ENCODE data around the gene INHA. TPM values are rescaled to one million over a fixed set of nuclear protein-coding genes. Genes with fewer than 3 reads are reported as not detected.
A peak's percentile ranks its signal among the peaks of the same experiment; 100 is the strongest.

The INHA gene
- total RNA-seq, 1 donor from 2014 or later = not detected

DNA sequence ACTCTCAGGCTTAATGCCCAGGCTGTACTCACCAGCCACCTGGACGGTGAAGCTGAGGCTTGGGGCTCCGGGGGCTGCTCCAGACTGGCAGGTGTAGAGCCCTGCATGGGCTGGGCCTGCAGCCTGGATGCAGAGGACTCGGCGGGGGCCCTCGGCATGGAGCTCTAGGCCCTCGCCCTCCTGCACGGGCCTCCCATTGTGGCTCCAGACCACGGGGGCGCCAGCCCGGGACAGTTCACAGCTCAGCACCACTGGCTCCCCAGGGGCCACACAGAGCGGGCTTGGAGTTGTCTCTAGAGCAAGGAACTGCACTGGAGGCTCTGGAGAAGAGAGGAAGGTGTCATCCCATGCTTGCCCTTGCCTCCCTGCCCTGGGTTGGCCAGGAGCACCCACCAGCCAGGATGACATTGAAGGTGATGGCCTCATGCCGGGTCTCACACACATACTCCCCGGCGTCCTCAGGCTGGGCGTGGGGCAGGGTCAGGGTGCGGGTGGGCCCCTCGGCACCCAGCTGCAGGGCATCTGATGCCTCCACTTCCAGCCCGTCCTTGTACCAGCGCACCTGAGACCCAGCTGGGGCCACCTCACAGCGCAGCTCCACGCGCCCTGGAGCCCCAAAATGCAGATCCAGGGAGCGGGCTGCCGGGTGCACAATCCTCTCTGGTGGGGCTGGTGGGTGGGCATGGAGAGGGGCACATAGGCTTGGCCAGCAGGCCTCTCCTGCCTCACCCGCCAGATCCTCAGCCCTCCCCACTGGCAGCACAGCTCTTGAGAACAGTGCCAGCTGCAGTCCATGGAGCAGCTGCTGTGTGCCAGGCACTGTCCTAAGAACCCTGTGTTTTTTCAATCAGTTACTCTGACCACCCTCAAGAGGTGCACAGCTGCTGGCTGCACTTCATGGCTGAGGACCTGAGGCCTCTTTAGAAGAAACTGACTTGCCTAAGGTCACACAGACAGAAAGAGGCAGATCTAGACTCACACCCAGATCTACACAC, 14.0 kb upstream of the INHA start:
- DNase-seq (ENCODE audit: low read depth, low spot score) = no peak

DNA sequence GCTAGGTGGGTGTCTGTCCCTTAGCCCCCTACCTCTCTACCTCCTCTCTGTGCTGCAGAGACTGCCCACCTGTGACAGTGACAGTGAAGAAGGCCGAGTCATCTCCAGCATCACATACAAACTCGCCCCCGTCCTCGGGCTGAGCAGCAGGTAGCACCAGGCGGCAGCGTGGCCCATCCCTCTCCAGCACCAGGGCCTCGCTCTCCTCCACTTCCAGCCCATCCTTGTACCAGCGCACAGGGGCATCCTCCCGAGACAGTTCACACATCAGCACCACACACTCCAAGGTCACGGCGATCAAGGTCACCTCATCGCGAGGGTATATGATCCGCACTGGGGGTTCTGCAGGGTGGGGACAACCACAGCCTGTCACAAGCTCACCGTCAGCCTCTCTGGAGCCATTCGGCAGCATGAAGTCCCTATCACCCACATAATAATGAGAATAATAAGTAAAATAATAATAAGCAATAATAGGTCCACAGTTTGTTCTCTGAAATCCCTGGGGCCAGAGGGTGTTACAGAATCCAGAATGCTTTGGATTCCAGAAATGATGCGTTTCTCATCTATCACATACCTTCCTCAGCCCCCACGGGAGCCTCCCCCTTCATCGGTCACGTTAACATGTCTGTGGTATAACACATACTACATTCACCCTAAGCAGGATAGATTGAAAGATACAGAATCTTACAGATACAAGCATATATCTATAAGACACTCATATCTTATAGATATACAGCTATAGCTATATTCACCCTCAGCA, 12.8 kb upstream of the INHA start:
- no peak for DNase-seq (ENCODE audit: low read depth, low spot score)

DNA sequence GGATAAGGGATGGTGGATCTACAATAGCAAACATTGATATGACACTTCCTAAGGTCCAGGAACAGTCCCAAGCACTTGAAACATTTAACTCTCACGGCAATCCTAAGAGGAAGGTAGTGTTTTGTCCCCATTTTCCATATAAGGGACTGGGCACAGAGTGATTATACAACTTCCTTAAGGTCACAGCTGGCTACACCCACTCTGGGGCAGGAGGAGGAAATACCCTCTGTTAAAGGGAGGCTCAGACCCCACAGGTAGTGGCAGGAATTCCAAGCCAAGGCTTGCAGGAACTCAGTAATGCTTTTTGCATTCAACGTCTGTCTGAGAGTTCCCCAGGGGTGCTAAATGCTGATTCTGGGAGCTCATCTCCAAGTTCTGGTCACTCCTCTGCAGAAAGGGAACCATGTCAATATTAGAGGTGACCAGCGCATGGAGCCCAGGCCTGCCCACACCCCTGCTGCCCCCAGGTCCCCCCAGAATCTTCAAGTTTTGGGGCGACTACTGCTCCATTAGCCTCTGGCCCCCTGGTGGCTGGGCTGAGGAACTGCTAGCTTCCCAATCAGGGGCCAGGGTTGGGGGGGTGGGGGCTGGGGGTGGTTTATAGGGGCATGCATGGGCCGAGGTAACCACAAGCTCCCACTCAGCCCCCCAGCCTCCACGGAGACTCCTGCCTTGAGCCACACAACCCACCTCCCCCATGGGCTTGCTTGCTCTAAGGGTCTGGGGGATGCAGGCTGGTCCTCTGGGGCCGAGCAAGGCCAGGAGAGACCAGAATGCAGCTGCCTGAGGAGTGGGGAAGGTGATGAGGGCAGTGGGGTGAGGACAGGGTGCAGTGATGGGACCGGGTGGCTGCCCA, 11.8 kb upstream of the INHA start:
- no peak for DNase-seq (ENCODE audit: low read depth, low spot score)

DNA sequence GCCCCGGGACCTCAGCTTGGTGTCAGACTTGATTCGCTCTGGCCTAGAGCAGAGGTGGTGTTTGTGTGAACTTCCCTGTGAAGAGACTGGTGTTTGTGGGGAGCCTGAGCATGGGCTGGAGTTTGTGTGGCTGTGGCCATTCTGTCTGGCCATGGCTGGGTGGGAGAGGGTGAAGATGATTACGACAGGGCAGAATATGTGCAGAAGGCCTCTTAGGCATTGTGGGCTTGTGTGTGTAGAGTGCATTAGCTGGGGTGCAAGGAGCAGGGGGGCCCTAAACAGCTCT, 11.3 kb upstream of the INHA start:
- no peak for DNase-seq (ENCODE audit: low read depth, low spot score)

DNA sequence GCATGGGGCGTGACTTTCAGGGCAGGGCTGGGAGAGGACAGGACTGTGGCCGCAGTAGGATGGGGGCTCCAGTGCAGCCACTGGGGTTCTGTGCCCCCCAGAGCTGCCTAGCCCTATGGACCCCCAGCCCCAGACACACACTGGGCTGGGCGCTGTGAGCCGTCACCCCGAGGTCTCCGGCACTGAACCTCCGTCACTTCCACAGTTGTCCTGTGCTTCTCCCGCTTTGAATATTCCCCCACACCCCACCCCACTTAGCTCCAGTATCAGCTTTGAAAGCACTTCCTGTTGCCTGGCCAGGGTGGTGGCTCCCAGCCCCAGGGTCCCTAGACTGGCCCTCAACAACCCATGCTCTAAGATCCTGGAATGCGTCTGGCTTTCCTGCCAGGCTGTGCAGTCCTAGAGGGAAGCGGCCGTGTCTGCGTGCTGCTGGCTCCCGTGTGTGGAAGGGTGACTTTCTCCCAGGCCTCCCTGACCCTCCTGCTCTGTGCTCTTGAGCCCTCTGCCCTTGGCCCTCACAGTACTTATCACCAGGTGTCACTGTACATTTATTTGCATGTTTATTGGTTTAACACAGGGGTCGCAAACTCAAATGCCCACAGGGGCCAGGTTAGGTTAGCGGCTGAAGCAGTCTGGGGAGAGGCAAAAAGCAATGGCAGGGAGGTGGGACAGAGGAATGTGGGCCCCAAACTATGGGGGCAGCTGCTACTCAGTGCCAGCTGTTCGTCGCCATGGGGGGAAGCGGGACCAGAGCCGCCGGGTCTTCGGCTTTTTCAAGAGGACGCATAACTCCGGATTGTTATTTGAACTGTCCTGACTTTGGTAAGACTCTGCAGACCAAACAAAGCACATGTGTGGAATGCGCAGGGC, 10.7 kb upstream of the INHA start:
- no peak for DNase-seq (ENCODE audit: low read depth, low spot score)

DNA sequence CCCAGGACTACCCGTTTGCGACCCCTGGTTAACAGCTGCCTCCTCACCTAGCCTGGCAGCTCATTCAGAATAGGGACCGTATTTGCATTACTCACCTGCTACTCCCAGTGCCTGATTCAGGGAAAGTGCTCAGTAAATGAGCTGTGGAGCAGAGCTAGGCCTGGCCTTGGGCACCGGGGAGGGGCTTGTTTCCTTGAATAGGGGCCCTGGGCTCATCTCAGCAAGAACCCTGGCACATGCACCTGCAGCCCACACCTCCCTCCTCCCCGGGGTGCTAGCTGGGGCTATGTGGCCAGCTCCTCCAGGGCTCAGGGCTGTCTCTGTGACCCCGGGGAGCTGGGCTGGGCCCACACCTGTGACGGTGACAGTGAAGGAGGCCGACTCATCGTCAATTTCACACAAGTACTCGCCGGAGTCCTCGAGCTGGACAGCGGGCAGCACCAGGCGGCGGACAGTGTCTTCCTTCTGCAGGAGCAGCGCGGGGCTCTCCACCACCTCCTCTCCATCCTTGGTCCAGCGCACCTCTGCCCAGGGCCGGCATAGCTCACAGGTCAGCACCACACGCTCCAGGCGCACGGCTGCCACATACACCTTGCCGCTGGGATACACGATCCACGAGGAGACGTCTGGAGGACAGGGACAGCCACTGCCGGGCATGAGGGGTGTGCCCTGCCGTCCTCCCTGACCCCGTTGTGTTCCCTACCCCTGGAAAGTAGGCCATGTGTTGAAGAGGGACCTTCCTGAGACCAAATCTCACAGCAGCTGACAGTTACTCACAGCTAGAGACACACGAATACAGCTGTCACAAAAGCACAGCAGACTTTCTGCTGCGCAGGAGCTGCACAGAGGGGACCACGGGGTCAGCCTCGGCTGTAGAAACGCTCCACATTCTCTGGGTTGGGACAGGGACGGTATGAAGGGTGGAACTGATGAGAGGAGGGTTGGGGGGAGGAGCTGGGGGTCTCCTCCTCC, 9.8 kb upstream of the INHA start:
- no peak for DNase-seq (ENCODE audit: low read depth, low spot score)

DNA sequence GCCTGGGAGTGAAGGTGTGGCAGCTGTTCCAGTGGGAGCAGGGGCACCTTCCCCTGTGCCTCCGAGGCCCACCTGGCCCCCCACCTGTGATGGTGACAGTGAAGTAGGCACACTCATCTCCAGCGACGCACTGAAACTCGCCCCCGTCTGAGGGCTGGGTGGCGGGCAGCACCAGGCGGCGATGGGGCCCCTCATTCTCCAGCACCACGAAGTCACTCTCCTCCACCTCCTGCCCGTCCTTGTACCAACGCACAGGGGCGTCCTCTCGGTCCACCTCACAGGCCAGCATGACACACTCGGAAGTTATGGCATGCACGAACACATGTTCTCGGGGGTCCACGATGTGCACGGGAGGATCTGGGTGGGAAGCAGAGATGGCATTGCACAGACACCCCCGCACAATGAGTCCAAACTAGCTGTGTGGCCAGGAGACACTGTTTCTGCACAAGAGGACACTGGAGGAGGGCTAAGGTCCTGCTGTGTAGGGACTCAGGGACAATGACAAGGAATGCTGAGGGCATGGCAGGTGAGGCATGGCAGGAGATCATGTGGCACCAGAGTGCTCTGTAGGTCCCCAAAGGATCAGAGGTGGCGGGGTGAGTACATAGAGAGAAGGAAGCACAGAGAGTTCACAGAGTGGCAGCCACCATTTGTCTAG, 8.7 kb upstream of the INHA start:
- DNase-seq (ENCODE audit: low read depth, low spot score) = no peak

DNA sequence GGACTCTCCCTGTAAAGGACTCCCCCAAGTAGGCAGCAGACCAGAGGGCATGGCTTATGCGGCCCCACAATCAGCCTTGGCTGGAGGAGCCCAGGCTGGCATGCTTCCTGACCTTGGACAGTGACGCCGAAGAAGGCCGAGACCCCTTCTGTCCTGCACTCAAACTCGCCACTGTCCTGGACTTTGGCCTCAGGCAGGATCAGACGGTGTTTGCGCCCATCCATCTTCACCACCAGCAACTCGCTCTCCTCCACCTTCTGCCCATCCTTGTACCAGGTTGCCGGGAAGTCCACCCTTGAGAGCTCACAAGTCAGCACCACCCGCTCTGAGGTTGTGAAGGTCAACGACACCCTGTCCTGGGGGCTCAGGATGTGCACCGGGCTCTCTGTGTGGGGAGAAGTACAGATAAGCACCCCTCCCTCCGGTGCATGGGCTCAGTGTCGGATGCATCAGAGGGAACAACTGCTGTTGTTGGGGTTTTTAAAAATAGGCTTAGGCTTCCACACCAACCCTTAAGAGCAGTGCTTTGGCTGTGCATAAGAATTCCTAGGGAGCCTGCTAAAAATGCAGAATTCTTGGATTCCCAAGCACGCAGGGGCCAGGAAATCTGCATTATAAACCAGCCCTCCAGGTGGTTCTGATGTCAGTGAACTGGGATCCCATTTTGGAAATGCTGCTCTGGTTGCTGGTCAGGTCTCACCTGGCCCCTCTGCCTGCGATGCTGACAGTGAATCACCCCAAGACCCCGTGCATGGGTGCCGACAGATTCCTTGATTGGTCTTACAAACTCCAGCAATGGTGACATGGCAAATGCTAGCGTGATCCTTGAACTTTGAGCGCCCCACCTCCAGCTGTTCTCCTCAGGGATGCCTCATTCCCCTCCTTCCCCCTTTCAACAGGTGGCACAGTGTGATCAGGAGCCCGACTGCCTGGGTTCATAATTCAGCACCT, 6.7 kb upstream of the INHA start:
- DNase-seq (ENCODE audit: low read depth, low spot score) = no peak

DNA sequence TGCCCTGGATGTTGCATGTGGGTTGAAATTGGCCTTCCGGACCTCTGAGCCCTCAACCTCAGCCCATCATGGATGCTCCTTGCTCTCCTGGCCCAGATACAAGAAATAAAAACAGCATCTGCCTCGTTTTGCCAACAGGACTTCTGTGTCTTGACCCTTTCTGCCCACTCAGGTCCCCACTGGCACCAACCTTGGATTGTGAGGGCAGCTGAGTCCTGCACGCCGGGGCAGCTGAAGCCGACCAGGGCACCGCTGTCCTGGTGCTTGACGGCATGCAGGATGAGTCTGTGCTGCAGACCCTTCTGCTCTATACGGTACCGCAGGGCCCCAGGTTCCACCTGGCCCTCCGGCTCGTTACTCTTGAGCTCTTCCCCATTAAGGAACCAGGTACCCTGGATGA, 5.5 kb upstream of the INHA start:
- DNase-seq (ENCODE audit: low read depth, low spot score) = no peak

DNA sequence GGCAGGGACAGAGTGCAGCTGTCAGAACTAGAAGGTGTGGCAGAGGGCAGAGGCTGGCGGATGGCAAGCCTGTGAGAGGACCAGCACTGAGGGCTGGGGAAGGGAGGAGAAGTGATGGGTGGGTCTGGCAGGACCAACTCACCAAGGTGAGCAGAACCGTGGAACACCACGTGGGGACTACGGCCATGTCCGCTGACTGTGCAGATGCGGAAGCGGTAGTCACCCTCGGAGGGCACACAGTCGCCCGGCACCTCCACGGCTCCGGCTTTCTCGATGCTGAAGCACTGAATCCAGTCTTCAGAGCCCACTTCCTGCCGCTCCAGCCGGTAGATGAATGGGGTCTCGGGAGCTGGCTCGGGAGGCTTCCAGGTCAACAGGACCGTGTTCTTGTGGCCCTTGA, 5.0 kb upstream of the INHA start:
- DNase-seq (ENCODE audit: low read depth, low spot score) = no peak

DNA sequence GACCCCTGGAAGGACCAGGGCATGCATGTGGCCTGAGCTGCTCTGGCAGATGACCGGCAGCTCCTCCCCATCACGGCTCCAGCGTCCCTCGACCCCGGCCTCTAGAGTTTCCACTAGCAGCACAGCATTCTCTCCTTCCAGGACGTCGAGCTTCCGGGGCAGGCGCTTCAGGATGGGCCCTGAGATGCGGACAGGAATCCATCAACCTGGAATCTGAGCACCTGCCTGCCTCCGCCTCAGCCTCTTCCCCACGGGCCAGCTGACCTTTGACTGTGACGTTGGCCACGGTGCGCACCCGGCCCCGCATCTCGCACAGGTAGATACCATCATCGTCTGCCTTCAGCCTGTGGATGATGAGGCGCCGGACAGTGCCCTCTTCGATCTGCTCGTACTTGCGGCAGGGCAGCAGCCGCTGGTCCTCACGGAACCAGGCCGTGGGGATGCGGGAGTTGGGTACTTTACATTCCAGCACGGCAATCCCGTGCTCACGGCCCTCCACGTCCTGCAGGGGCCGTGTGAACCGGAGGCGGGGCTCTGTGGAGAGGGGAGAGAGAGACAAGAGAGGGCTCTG, 4.2 kb upstream of the INHA start:
- DNase-seq (ENCODE audit: low read depth, low spot score) = no peak

DNA sequence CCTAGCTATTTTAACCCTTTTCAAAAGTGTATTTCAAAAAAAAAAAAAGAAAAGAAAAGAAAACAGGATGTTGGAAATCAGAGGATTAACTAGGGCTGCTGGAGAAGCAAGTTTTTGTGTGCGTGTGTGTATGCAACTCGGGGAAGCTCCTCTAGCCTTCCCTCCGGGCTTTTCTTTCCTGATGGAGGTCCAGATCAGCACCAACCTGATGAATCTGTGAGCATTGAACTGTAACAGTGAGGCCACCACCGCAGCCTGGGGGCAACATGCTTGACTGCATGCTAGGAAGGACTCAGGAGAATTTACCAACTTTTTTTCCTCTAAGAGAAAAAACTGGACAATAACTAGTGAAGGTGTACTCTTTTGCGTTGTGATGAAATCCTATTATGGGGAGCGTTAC, 3.1 kb upstream of the INHA start:
- no peak for DNase-seq (ENCODE audit: low read depth, low spot score)

DNA sequence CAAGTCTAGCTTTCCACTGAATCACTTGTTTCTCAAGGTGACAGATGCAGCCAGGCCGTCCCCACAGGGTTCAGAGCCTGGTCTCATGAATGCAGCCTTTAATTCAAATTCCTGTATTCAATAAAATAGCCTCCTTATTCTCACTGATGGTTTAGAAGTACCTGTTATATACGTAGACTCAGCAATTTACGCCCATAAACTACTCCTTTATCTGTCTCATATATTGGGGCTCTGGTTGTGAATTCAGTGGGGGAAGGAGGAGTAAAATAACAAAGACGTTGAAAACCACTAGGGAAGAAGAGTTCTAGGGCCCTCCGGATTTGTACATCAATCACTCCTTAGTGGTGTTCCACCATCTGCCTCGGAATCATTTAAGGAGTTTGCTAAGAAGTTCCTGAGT, 2.5 kb upstream of the INHA start:
- no peak for DNase-seq (ENCODE audit: low read depth, low spot score)

DNA sequence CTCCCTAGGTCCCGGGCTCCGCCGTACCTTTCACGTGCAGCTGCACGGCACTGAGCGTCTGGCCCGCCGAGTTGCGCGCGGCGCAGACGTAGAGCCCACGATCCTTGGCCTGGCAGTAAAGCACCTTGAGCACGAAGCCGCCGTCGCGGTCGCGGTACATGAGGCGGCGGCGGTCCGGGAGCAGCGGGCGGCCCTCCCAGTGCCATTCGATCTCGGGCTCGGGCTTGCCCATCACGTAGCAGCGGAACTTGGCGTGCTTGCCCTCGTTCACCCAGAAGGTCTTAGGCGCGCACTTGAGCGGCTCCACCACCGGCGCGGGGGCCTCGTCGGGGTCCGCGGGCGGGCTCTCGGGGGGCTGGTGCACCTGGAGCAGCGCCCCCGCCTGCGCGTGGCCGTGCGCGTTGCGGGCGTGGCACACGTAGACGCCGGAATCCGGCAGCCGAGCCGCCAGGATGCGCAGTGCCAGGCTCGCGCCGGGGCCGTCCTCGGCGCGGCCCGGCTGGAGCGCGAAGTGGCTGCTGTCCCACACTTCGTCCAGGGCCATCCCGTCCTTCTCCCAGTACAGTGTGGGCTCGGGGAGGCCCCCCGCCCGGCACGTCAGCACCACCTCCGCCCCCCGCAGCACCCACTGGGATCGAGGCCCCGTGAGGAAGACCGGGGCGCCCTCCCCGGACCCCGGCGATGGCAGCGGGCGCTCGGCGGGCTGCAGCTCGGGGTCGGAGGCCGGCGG, 1.8 kb upstream of the INHA start:
- no peak for DNase-seq (ENCODE audit: low read depth, low spot score)

DNA sequence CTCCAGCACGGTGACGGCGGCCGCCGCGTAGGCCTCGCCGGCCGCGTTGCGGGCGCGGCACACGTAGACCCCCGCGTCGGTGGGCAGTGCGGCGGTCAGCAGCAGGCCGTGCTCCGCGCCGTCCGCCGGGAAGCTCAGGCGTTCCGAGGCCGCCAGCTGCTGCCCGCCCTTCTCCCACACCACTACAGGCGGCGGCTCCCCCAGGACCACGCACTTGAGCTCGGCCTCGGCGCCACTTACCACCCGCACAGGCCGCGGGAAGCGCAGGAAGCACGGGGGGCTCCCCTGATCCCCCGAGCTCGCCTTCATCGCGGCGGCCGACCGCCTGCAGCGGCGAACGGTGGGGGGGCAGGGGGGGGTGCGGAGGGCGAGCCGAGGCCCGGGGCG, 1.2 kb upstream of the INHA start:
- DNase-seq (ENCODE audit: low read depth, low spot score) = no peak

DNA sequence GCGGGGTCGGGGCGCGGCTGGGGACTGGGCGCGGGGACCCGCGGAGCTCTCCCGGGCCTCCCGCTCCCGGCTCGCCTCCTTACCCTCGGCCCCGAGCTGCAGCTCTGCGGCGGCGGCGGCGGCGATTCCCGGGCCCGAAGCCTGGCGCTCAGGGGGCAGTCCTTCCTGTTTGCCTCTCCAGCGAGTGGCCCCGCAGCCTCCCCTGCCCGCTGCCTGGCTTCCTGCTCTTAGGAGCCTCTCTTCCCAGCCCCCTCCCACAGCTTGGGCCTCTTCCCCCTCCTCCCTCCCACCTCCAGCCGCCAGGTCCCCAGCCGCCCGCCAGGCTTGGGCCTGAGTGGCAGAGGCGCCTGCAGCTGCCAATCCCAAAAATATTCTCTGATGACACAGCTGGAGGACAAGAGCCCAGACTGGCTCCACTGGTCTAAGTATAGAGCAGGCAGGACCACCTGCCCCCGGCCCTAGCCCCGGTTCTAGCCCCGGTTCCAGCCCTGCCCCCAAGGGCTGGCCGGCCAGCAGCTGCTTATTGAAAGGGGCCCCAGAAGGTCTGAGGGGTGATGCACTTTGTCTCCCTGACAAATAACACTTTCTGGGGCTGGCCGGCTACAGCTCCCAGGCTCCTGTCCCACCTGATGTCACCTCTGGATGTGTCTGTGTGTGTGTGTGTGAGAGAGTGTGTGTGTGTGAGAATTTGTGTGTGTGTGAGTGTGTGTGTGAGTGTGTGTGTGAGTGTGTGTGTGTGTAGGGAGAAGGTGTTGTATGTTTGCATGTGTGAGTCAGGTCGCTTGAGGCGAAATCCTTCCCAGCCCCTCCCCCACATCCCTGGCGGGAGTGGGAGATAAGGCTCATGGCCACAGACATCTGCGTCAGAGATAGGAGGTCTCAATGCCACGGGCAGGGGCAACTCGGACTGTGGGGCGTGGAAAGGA, 536 bp upstream of the INHA start, which contains the start of gene OBSL1:
OBSL1 (minus strand) TSS at position 229 of the 926 bp plus-strand sequence. CDS start 307 bp downstream, outside the sequence.
- peak; percentile 19 for DNase-seq (ENCODE audit: low read depth, low spot score)

Measured in pulmonary artery endothelial cell (primary cell).